GM21717 (cell line): ENCODE data around the gene PAK4.
"Not testable (repeated sequence)": the region's sequence is repeated elsewhere in the genome, so short reads cannot be mapped to it uniquely, and the experiment has no call there.

Source experiments
- ATAC-seq: cut with Tn5 transposase; IDR thresholded peaks from one replicate; pipeline ENCODE4 v1.9.1; 2021; ENCODE audit warnings: mild to moderate bottlenecking, moderate library complexity; ENCODE audit not compliant: unreplicated experiment

PAK4 gene

DNA sequence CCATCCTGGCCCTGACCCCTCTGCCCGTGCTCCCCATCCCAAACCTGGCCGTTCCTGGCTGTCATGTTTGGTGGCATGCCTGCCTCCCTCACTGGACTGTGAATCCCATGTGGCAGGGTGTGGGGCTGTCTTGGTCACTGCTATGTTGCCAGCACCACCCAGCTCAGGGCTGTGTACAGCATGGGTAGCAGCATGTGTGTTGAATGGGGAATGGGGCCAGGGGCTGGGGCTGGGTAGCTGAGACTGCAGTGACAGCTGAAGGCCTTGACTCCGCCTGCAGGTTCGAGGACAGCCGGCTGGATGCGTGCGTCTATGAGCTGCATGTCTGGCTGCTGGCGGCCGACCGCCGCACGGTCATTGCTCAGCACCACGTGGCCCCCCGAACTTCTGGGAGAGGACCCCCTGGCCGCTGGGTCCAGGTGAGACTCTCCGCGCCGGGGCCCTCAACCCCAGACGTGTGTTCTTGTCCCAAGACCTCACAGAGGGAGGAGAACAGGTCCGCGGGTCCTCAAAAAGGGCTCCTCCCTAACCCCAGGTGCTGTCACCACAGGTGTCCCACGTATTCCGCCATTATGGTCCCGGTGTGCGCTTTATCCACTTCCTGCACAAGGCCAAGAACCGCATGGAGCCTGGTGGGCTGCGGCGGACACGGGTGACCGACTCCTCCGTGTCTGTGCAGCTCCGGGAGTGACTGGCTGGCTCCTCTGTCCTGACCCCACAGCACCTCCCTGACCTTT, 74.6 kb downstream of the PAK4 start:
- ATAC-seq: no peak

DNA sequence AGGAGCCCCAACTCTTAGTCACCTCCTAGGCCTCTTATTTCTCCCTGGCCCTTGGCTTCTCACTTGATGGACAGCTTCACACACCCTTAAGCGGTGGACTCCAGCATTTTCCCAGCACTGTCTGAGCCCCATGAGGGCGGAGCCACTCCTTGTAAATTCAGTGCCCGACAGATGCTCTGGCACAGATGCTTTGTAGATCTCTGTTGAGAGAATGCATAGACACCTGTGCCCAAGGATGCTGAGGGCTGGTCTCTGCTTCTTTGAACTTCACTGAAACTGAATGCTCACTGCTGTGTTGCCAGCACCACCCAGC, 75.2 kb downstream of the PAK4 start:
- ATAC-seq: no peak

DNA sequence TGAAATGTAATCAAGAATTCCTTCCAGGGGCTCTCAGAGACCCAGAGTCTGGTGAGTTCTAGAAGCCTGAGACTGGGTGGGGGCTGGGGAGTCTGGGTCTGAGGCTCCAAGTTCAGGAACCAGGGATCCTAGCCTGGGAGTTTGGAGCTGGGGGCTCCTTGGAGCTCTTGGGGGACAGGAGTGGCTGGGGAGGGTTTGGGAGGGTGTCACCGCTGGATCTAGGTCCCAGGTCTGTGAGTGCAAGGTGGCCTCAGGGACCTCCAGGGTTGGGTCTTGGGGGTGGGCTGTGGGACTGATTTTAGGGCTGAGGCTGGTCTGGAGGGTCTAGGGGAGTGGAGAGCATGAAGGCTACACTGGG, 77.4 kb downstream of the PAK4 start:
- ATAC-seq: no peak

DNA sequence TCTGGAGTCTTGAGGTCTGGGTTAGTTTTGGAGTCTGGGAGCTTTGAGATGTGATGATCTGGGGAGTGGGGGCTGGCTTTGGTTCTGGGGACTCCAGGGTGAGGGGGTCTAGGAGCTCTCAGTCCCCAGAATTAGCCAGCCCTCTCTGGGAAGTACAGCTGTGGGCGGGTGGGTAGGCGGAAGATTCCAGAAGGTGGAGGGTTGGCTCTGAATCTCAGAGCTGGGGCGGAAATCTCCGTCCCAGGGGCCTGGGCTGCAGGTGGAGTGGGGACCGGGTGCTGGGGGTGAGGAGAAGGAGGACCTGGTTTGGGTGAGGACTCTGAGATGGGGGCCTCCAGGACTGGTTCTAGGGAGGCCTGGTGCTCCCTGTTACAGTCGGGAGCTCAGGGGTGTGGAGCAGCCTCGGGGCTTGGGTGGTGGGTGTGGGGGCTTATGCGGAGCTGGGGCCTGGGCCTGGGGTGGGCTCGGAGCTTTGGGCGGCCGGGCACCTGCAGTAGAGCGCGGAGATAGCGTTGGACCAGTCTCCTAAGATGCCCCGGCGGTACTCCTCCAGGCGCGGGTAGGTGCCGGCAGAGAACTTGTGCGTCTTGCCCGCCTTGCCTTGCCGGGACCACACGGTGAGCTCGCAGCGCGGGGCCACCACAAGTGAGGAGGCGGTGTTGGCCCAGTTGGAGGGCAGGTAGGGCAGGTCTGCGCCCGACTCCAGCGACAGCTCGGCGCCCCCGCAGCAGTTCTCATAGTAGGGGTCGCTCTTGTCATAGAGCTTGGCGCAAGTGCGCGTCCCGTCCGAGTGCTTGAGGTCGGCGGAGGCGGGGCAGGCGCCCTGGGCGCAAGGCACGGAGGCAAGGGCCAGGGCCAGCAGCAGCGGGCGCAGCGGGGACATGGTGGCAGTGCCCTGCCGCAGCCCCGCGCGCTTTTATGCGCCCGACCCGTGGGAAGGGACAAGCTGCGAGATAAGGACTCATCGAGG, 78.1 kb downstream of the PAK4 start, which contains the start of gene SYCN:
Gene SYCN (minus strand): TSS at position 892 of the 970 bp plus-strand sequence. CDS start 9 bp downstream, at position 883.
- no peak for ATAC-seq

DNA sequence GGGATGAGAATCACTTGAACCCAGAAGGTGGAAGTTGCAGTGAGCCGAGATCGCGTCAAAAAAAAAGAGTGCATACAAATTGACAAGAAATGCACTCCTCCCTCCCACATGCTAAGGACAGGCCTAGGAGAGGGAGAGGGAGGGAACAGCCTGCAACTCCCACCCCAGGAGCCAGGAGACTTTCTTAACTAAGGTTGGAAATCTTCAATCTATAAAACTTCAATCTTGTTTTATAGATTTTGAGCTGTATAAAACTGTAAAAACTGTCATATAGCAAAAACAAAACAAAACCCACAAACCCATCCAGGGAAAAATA, 79.8 kb downstream of the PAK4 start:
- ATAC-seq: no peak

DNA sequence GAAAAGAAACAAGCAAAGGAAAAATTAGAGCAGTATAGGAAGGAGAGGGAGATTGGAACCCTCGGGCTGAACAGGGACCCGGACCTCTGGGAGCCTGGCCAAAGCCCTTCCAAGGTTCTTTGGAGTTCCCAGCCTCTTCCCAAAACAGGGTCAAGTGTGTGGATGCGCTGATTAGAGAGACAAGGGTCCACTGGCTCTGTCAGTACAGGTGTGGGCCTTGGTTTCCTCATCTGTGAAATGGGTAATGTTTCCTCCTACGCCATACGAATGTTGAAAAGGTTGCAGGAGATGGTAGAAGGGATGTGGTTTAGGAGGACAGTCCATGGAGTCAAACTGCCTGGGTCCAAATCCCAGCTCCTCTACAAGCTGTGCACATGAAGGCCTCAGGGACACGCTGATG, 80.5 kb downstream of the PAK4 start:
- no peak for ATAC-seq

DNA sequence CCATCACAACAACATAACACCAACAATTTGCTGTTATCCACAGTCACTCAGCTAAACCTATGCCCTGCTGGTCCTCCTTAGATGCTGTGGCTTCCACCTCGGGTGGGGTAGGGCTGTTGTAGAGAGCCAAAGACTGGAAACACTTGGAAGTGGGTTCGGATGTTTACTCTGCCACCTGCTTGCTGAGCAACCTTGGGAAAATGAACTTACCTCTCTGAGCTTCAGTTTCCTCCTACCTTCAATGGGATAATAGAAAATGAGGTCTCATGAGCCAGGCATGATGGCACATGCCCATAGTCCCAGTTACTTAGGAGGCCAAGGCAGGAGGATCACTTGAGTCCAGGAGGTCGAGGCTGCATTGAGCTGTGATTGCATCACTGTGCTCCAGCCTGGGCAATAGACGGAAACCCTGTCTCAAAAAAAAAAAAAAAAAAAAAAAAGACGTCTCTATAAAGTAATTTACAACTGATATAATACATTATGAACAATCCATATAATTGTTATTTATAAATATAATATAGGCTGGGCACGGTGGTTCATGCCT, 81.8 kb downstream of the PAK4 start:
- no peak for ATAC-seq

DNA sequence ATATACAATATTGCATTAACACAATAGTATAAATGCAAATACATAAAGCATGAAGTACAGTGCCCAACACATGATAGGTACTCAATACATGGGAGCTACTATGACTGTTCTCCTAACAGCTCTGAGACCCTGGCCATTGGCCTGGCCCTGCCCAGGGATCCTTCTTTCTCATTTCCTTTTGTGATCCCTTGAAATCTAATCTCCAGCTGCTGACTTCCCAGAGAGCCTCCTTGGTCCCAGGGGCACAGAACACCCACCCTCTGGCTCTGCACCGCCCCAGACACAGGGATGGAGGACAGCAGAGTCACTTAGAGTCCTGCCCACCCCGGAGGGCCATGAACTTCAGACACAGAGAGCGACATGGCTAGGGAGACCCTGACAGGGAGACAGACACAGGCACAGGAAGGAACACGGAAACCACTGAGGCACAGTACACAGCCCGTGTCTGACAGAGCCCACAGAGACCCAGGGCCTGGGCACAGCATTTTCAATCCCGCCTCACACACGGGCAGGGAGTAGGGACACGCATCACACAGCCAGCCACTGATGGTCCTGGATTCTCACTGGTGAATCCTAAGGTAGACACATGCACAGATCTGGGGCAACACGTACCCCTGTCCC, 82.7 kb downstream of the PAK4 start:
- no peak for ATAC-seq

DNA sequence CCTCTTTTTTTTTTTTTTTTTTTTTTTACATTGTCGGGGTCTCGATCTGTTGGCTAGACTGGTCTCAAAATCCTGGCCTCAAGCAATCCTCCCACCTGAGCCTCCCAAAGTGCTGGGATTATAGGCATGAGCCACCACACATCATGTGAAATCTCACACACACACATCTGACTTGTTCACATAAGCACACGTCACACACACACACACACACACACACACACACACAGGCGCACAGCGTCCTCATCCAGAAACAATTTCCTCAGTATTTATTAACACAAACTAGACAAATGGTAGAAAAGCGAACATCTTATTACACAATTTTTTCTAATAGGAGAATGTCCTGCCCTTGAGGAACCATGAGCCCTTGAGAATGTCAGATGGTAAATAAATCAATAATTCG, 83.6 kb downstream of the PAK4 start:
- no peak for ATAC-seq

DNA sequence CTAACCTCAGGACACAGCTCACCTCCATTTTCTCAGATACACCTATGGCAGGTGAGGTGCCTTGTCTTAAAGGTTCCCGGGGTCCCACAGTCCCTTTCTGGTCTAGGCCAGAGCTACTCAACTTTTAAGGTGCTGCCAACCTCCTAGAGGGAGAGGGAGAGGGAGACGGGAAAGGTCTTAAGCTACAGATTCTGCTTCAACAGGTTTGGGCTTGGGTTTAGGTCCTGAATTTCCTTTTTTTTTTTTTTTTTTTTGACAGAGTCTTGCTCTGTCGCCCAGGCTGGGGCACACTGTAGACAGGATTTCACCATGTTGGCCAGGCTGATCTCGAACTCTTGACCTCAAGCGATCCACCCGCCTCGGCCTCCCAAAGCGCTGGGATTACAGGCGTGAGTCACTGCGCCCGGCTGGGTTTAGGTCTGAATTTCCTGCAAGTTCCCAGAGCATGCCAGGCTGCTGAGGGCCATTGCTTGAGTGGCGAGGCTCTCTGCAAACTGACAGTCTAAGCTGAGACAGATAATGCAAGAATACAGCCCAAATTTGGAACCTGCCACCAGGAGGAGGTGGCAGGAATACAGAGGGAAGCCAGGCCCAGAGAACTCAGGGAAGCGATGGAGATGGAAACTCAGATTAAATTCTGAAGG, 86.3 kb downstream of the PAK4 start:
- no peak for ATAC-seq

DNA sequence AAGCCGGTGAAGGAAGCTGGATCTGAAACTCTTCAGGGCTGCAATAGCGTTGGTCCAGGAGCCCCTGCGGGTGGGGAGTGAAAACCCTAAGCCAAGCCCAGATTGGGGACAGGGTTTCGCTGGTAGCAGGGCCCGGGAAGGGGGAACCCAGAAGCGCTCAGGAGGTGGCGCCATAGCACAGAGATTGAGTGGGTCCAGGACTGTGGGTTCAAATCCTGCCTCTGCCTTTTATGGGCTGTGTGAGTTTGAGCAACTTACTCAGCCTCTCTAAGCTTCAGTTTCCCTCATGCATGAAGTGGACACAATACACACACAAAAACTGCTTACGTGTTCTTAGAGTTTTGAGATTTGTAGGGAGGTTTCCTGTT, 86.8 kb downstream of the PAK4 start:
- ATAC-seq: no peak

DNA sequence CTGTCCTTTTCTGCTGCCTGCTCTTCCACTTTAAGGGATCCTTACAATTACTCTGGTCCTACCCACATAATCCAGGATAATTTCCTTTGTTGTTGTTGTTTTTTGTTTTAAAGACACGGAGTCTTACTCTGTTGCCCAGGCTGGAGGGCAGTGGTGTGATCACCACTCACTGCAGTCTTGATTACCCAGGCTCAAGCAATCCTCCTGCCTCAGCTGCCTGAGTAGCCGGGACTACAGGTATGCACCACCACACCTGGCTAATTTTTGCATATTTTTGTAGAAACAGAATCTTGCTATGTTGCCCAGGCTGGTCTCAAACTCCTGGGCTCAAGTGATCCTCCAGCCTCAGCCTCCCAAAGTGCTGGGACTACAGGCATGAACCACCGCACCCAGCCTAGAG, 89.7 kb downstream of the PAK4 start:
- not testable (repeated sequence) for ATAC-seq

DNA sequence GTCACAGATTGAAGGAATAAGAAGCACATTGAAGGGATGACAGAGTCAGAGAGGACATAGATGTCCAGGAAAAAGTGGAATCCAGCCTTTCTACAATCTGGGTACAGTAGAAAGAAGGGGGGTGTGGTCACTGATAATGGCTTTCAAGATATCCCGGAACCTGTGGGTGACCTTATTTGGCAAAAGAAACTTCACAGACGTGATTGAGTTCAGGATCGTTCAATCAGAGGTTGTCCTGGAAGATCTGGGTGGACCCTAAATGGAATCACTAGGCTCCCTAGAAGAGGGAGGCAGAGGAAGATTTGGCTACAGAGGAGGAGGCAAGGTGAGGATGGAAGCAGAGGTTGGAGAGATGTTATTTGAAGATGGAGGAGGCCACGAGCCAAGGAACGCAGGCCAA, 91.5 kb downstream of the PAK4 start:
- no peak for ATAC-seq

DNA sequence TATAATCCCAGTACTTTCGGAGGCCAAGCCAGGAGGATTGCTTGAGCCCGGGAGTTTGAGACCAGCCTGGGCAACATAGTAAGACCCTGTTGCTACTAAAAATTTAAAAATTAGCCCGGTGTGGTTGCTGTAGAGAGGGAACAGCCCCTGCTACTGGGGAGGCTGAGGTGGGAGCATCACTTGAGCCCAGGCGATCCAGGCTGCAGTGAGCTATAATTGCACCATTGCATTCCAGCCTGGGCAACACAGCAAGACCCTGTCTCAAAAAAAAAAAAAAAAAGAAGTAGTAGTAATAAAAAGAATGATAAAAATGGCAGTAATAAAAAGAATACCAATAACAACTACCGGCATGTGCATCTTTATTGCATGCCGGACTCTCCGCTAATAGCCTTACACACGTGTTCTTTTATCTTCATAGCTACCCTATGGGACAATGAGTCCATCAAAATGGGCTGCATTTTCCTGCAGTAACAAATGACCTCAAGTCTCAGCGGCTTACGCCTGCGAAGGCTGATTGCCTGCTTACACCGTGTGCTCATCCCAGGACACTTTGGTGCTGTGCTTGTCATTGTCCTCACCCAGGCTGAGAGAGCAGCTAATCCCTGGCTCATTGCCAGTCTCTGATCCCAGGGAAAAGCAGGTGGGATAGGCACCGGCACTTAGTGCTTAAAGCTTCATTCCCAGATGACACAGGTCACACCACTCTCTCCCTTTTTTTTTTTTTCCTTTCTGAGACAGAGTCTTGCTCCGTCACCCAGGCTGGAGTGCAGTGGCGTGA, 92.8 kb downstream of the PAK4 start:
- ATAC-seq: no peak

DNA sequence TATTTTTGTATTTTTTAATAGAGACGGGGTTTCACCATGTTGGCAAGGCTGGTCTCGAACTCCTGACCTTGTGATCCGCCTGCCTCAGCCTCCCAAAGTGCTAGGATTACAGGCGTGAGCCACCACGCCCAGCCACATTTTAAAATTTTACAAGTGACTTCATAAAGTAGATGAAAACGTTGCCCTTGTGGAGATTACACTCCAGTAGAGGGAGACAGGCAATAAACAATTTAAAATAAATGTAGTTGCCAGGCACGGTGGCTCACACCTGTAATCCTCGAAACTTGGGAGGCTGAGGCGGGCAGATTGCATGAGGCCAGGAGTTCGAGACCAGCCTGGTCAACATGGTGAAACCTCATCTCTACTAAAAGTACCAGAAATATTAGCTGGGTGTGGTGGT, 93.5 kb downstream of the PAK4 start:
- ATAC-seq: not testable (repeated sequence)

DNA sequence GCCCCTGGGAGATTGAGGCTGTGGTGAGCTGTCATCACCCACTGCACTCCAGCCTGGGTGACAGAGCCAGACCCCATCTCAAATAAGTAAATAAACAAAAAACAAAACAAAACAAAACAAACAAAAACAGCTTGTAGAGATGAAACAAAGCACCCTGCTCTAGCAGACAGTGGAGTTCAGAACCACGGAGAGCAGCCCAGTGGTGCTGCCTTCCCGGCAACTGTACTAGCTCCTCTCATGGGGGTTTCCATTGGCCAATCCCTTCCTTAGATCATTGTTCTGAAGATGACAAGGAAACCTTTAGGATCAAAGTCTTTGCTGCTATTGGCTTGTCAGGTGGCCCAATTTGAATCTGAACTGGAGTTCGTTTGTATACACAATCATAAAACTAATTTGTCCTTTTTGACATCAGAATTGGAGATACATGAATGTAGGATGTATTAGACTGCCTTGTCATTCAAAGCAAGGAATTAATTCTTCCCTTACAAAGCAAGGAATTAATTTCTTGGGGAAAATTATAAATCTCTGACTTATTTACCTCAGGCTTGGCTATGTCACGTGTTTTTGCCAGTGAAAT, 98.2 kb downstream of the PAK4 start:
- no peak for ATAC-seq

DNA sequence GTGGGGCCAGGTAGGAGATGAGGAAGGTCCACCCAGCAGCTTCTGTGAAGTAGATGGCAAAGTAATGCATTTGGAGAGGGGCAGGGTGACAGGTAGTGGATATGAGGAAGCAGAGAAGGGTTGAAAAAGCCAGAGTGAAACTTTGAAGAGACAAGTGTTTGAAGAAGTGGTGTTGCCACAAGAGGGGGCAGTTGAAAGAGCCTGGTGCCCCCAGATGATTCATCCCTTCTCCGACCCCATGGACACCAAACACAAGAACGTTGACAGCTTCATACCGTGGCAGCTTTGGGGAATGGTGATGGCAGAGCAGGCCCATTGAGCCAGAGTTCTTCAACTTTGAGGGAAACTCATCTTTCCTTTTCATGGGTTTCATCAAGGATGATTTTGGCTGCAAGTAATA, 99.3 kb downstream of the PAK4 start:
- ATAC-seq: no peak
